Lung (tissue), 12 donors: ENCODE measurements around the gene DUSP6. TPM values are rescaled to one million over a fixed set of nuclear protein-coding genes. Genes with fewer than 3 reads are reported as not detected.

Experiments
- ATAC-seq: fragments of 200-7000 bp; cut with Tn5 transposase; one replicate; pipeline ENCODE4 v1.9.1; 2020; ENCODE audit warnings: moderate number of reproducible peaks; ENCODE audit not compliant: insufficient read depth, low FRiP score
- DNase-seq, 3 donors: peaks; one replicate each; pipeline ENCODE4 v3.0.0-alpha.2; 2013 to 2017
- H3K27ac ChIP-seq, 2 donors: one replicate each; pipeline ENCODE4 v1.5.1; 2013; ENCODE audit warnings: mild to moderate bottlenecking in 2 of 2, moderate library complexity in 2 of 2, control low read depth in 1 of 2, inconsistent platforms in 1 of 2, low read depth in 1 of 2, low read length in 1 of 2
- H3K27me3 ChIP-seq, 3 donors: one replicate each; pipeline ENCODE4 v1.5.1; 2013; ENCODE audit warnings: low read length in 2 of 3; ENCODE audit not compliant: control insufficient read depth in 3 of 3, insufficient read depth in 3 of 3
- H3K36me3 ChIP-seq, 4 donors: one replicate each; pipeline ENCODE4 v1.5.1; 2013; ENCODE audit warnings: low read length in 4 of 4, mild to moderate bottlenecking in 1 of 4, moderate library complexity in 1 of 4; ENCODE audit not compliant: control insufficient read depth in 4 of 4, insufficient read depth in 4 of 4
- H3K4me1 ChIP-seq, 5 donors: one replicate each; pipeline ENCODE4 v1.5.1; 2013; ENCODE audit warnings: low read length in 5 of 5, mild to moderate bottlenecking in 2 of 5, moderate library complexity in 1 of 5; ENCODE audit not compliant: control insufficient read depth in 5 of 5, insufficient read depth in 5 of 5
- H3K4me3 ChIP-seq: one replicate; pipeline ENCODE4 v1.5.1; 2013; ENCODE audit warnings: mild to moderate bottlenecking, control low read depth, moderate library complexity
- H3K9ac ChIP-seq, 2 donors: one replicate each; pipeline ENCODE4 v1.5.1; 2013; ENCODE audit warnings: low read length in 2 of 2, control low read depth in 1 of 2; ENCODE audit not compliant: insufficient read depth in 1 of 2
- H3K9me3 ChIP-seq, 4 donors: one replicate each; pipeline ENCODE4 v1.5.1; 2013; ENCODE audit warnings: low read length in 3 of 4, mild to moderate bottlenecking in 1 of 4, moderate library complexity in 1 of 4; ENCODE audit not compliant: control insufficient read depth in 4 of 4, insufficient read depth in 3 of 4
- WGBS, 2 donors: extraction: QIAGEN DNeasy Blood & Tissue Kit; methylation state at CpG; one replicate each; pipeline ENCODE4 v1.1.7; 2013; 5-methylcytosine and 5-hydroxymethylcytosine counted together
- polyA plus RNA-seq, 2 donors: library from polyadenylated mRNA; stranded (reverse); fragments of 200-250 nt; gene quantifications; one replicate each; pipeline ENCODE4 v1.2.1, GENCODE V29; 2013
- total RNA-seq, 2 donors: library from RNA; depleted of rRNA in 1 of 2; stranded (reverse); fragments of >200 nt in 1 of 2; gene quantifications; one replicate each; pipeline ENCODE4 v1.2.1, GENCODE V29; 2014 to 2021
- TF ChIP-seq, protein P1 (sequence below): IDR thresholded peaks from 2 replicates; pipeline ENCODE4 v1.5.1; 2012; ENCODE audit warnings: mild to moderate bottlenecking; ENCODE audit errors: control extremely low read depth, extremely low read depth
- donor health status: control.
- donor health status: control.
- donor health status: Bipolar disorder and iron deficiency.
- donor health status: healthy.
- donor health status: DM: yes; HTN: yes; CAD: no.

Gene DUSP6
- total and polyA plus RNA-seq, 4 donors = 37.8 to 187 (median 155) TPM

DNA sequence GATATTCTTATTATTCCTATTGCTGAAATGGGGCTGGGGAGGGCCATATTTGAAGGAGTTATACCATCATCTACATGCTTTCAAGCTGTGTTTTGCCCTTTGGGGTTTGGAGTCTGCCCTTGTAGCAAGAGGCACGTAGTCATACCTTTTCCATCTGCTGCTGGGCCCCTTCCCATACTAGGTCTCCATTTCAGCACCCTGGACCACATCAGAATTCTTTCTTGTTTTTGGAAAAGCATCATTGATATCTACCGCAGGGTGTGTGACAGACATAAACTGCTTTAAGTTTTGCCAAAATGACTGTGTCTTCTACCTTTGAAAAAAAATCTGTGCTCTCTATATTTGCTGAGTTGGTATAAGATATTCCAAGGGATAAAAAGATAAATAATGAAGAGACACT lies 12.3 kb upstream of the DUSP6 start:
- 92 to 94% methylated on average over 2 of the region's 2 CpGs for WGBS, 2 donors
- Histone ChIP-seq H3K9me3 (peaks cover 0 to 2% (median 0%) of the 10 kb centered on the region in 4 donors), H3K27me3 (no peaks in the 10 kb centered on the region), H3K4me3 (no peak overlapping the region), H3K27ac (no peak overlapping the region), H3K9ac (no peak overlapping the region), H3K36me3 (peaks cover 0 to 10% (median 3%) of the 10 kb centered on the region in 4 donors), H3K4me1 (peaks cover 0 to 8% (median 0%) of the 10 kb centered on the region in 5 donors)
- ATAC-seq (no peak), DNase-seq (no peak)
- TF ChIP-seq, protein P1, sequence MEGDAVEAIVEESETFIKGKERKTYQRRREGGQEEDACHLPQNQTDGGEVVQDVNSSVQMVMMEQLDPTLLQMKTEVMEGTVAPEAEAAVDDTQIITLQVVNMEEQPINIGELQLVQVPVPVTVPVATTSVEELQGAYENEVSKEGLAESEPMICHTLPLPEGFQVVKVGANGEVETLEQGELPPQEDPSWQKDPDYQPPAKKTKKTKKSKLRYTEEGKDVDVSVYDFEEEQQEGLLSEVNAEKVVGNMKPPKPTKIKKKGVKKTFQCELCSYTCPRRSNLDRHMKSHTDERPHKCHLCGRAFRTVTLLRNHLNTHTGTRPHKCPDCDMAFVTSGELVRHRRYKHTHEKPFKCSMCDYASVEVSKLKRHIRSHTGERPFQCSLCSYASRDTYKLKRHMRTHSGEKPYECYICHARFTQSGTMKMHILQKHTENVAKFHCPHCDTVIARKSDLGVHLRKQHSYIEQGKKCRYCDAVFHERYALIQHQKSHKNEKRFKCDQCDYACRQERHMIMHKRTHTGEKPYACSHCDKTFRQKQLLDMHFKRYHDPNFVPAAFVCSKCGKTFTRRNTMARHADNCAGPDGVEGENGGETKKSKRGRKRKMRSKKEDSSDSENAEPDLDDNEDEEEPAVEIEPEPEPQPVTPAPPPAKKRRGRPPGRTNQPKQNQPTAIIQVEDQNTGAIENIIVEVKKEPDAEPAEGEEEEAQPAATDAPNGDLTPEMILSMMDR = no peak

DNA sequence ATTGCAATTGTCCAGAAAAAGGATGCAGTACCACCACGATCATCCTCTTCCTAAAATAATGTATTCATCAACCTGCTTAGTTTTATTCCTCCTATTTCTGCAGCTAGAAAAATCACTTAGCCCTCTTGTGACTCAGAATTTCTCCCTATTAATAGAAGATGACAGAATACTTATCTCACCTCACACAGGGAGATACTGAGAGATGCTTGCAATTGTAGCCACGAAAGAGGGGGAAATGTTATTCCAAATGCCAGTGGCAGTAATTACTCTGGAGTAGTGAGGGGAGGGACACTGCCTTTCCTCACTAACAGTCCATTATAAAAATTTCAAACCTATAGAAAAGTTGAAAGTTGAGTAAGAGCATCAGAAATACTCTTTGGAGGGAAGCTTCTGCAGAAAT lies 11.8 kb upstream of the DUSP6 start:
- H3K27ac ChIP-seq = no peak overlapping the region
- ATAC-seq (no peak), DNase-seq (no peak)
- peaks cover 0 to 10% (median 3%) of the 10 kb centered on the region in 4 donors for H3K36me3 ChIP-seq
- H3K27me3 ChIP-seq = no peaks in the 10 kb centered on the region
- peaks cover 0 to 2% (median 0%) of the 10 kb centered on the region in 4 donors for H3K9me3 ChIP-seq
- TF ChIP-seq, protein P1 = no peak
- WGBS, 2 donors = 77 to 85% methylated on average over 2 of the region's 2 CpGs
- H3K4me3 ChIP-seq = no peak overlapping the region
- no peak overlapping the region for H3K9ac ChIP-seq
- H3K4me1 ChIP-seq = peaks cover 0 to 8% (median 0%) of the 10 kb centered on the region in 5 donors

DNA sequence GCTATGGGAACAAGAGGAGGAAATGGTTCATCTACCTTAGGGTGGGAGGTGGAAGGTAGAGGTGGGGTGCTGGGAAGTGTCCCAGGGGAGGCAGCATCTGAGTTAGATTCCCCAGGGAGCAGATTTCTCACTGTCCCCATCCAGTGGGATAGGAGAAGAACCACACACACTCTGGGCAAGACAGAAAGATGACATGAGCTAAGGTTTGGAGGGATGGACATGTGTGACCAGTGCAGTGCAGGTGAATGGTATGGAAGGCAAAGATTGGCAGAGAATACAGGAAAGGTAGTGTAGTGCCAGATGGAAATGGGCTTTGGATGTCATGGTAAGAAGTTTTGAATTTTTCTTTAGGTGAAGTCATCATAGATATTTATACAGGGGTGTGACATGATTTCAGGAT lies 11.3 kb upstream of the DUSP6 start:
- H3K4me3 ChIP-seq = no peak overlapping the region
- H3K9ac ChIP-seq = no peak overlapping the region
- peaks cover 0 to 2% (median 0%) of the 10 kb centered on the region in 4 donors for H3K9me3 ChIP-seq
- no peaks in the 10 kb centered on the region for H3K27me3 ChIP-seq
- peaks cover 0 to 8% (median 0%) of the 10 kb centered on the region in 5 donors for H3K4me1 ChIP-seq
- no peak for ATAC-seq
- TF ChIP-seq, protein P1 = no peak
- DNase-seq = no peak
- no peak overlapping the region for H3K27ac ChIP-seq
- peaks cover 0 to 11% (median 3%) of the 10 kb centered on the region in 4 donors for H3K36me3 ChIP-seq

DNA sequence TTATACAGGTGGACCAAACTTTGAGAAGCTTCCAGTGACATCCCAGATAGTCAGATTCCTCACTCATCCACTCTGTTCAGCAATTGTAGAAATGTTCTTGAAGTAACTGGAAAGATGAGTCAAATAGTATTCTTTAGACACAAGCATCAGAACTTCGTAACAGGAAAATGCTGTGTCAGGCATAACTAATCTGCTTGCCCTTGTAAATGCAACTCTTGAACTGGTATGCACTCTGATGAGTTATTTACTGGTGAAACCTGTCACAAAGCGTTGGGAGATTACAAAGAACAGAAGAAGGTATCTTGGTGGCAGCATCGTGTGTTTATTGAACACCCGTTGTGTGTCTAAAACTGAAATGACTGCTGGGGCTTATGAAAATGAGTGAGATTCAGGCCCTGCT lies 10.8 kb upstream of the DUSP6 start:
- no peaks in the 10 kb centered on the region for H3K27me3 ChIP-seq
- DNase-seq (no peak), ATAC-seq (no peak)
- peaks cover 0 to 2% (median 0%) of the 10 kb centered on the region in 4 donors for H3K9me3 ChIP-seq
- H3K4me1 ChIP-seq = peaks cover 0 to 8% (median 3%) of the 10 kb centered on the region in 5 donors
- no peak overlapping the region for H3K27ac ChIP-seq
- H3K4me3 ChIP-seq = no peak overlapping the region
- TF ChIP-seq, protein P1 = no peak
- H3K9ac ChIP-seq = no peak overlapping the region
- peaks cover 0 to 15% (median 3%) of the 10 kb centered on the region in 4 donors for H3K36me3 ChIP-seq
- 87 to 88% methylated on average over 4 of the region's 4 CpGs for WGBS, 2 donors
